HCT116 (cell line): Measurements from ENCODE around the gene FMN1. TPM values are rescaled to one million over a fixed set of nuclear protein-coding genes. Genes with fewer than 3 reads are reported as not detected.

Source experiments
- ATAC-seq: fragments of 200-7000 bp; cut with Tn5 transposase; 2 replicates; pipeline ENCODE4 v1.9.1; 2020; ENCODE audit warnings: mild to moderate bottlenecking, moderate library complexity
- BruUV-seq: library from RNA; stranded (reverse); fragments of 400-500 nt; replicated peaks from 2 replicates; lab custom pipeline; 2021; lab: Mats Ljungman, UMichigan
- CTCF ChIA-PET: fragments of 300-600 bp; sonication (Branson Sonifier 250); formaldehyde crosslinking; loops from one replicate; lab custom pipeline; 2021; ENCODE audit warnings: antibody characterized with exemption; lab: Charles Lee
- POLR2A ChIA-PET: fragments of 300-600, 350-600 bp; sonication (Branson Sonifier 250); formaldehyde crosslinking; loops from one replicate; lab custom pipeline; 2021; ENCODE audit warnings: antibody characterized with exemption; lab: Charles Lee
- RAD21 ChIA-PET, 2 experiments: fragments of 300-600 bp; sonication (Branson Sonifier 250); formaldehyde crosslinking; loops; one replicate each; lab custom pipeline; 2023; ENCODE audit warnings: low total read pairs in 2 of 2; ENCODE audit not compliant: uncharacterized antibody in 2 of 2, unreplicated experiment in 2 of 2, low non-redundant PET in 1 of 2; lab: Charles Lee
- DNase-seq: peaks from one replicate; pipeline ENCODE4 v3.0.0-alpha.2; 2010; ENCODE audit warnings: low read depth, low spot score
- H2AFZ ChIP-seq: fragments of 200-600 bp; shearing (Covaris generic), sonication (generic); 2 replicates; pipeline ENCODE4 v1.6.1; 2017; ENCODE audit warnings: low read depth, mixed run types, mixed read lengths, antibody characterized with exemption, low read length; ENCODE audit not compliant: poor library complexity, severe bottlenecking
- H3K27ac ChIP-seq: 2 replicates; pipeline ENCODE4 v1.5.1; 2012; ENCODE audit warnings: low read depth, low read length
- H3K27me3 ChIP-seq: fragments of 200-600 bp; sonication (generic); 2 replicates; pipeline ENCODE4 v1.6.1; 2016; ENCODE audit warnings: mixed run types, low read length, mixed read lengths; ENCODE audit not compliant: insufficient read depth
- H3K36me3 ChIP-seq, 2 experiments: fragments of 200-500 bp in 1 of 2; fragments of 200-600 bp in 1 of 2; sonication (Bioruptor generic) in 1 of 2; sonication (generic) in 1 of 2; 2 replicates each; pipeline versions ENCODE4 v1.5.1 to v1.6.1; 2014 to 2016; ENCODE audit warnings: low read length in 2 of 2, inconsistent platforms in 1 of 2, mixed read lengths in 1 of 2, mixed run types in 1 of 2; ENCODE audit not compliant: insufficient read depth in 2 of 2, control insufficient read depth in 1 of 2
- H3K4me1 ChIP-seq, 2 experiments: fragments of 200-600 bp in 1 of 2; sonication (generic) in 1 of 2; 2 replicates each; pipeline versions ENCODE4 v1.5.1 to v1.6.1; 2012 to 2017; ENCODE audit warnings: low read length in 2 of 2, inconsistent platforms in 1 of 2, mild to moderate bottlenecking in 1 of 2, mixed read lengths in 1 of 2, mixed run types in 1 of 2, moderate library complexity in 1 of 2; ENCODE audit not compliant: insufficient read depth in 2 of 2, control insufficient read depth in 1 of 2
- H3K4me2 ChIP-seq: fragments of 200-600 bp; sonication (generic); 2 replicates; pipeline ENCODE4 v1.6.1; 2017; ENCODE audit warnings: mixed run types, low read length, mixed read lengths
- H3K4me3 ChIP-seq, 2 experiments: fragments of 200-600 bp in 1 of 2; sonication (generic) in 1 of 2; replicated peaks in 1 of 2; 2 replicates each; pipeline ENCODE4 v1.5.1; 2011 to 2016; ENCODE audit warnings: low read length in 2 of 2, control low read depth in 1 of 2, low read depth in 1 of 2, mild to moderate bottlenecking in 1 of 2, mixed read lengths in 1 of 2, mixed run types in 1 of 2
- H3K79me2 ChIP-seq: fragments of 200-600 bp; sonication (generic); 2 replicates; pipeline ENCODE4 v1.6.1; 2017; ENCODE audit warnings: mild to moderate bottlenecking, mixed run types, low read length, moderate library complexity, mixed read lengths; ENCODE audit not compliant: insufficient read depth
- H3K9ac ChIP-seq: fragments of 200-600 bp; sonication (generic); 2 replicates; pipeline ENCODE4 v1.6.1; 2016; ENCODE audit warnings: low read length, mixed read lengths
- H3K9me2 ChIP-seq: fragments of 200-600 bp; sonication (generic), shearing (Covaris generic); 2 replicates; pipeline ENCODE4 v1.6.1; 2017; ENCODE audit warnings: mixed run types, mild to moderate bottlenecking, moderate library complexity; ENCODE audit not compliant: insufficient read depth
- H3K9me3 ChIP-seq, 2 experiments: fragments of 200-500 bp in 1 of 2; fragments of 200-600 bp in 1 of 2; sonication (Bioruptor generic) in 1 of 2; sonication (generic) in 1 of 2; 2 replicates each; pipeline ENCODE4 v1.6.1; 2014 to 2017; ENCODE audit warnings: low read length in 2 of 2, mixed read lengths in 2 of 2, inconsistent platforms in 1 of 2, low read depth in 1 of 2, mild to moderate bottlenecking in 1 of 2, mixed run types in 1 of 2, moderate library complexity in 1 of 2; ENCODE audit not compliant: control insufficient read depth in 1 of 2, insufficient read depth in 1 of 2
- H4K20me1 ChIP-seq: fragments of 200-600 bp; sonication (generic), shearing (Covaris generic); 2 replicates; pipeline ENCODE4 v1.6.1; 2017; ENCODE audit warnings: mixed run types, mild to moderate bottlenecking, moderate library complexity; ENCODE audit not compliant: insufficient read depth
- CBX3 ChIP-seq: IDR thresholded peaks from 2 replicates; pipeline ENCODE4 v1.6.1; 2012; ENCODE audit warnings: low read depth
- CEBPB ChIP-seq: IDR thresholded peaks from 2 replicates; pipeline ENCODE4 v1.6.1; 2012; ENCODE audit warnings: low read depth
- EGR1 ChIP-seq: IDR thresholded peaks from 2 replicates; pipeline ENCODE4 v1.6.1; 2012; ENCODE audit warnings: low read depth
- EZH2 ChIP-seq: fragments of 200-600 bp; sonication (generic); IDR thresholded peaks from 2 replicates; pipeline ENCODE4 v1.6.1; 2017; ENCODE audit warnings: antibody characterized with exemption, mixed run types
- SIN3A ChIP-seq: IDR thresholded peaks from 2 replicates; pipeline ENCODE4 v1.6.1; 2012; ENCODE audit warnings: low read depth
- SP1 ChIP-seq: IDR thresholded peaks from 2 replicates; pipeline ENCODE4 v1.6.1; 2012; ENCODE audit warnings: low read depth
- SRF ChIP-seq: IDR thresholded peaks from 2 replicates; pipeline ENCODE4 v1.6.1; 2012; ENCODE audit warnings: low read depth
- TCF7L2 ChIP-seq: IDR thresholded peaks from 2 replicates; pipeline ENCODE4 v1.7.0; 2011; ENCODE audit warnings: borderline replicate concordance, inconsistent platforms; ENCODE audit not compliant: insufficient read depth, insufficient read length; ENCODE audit errors: extremely low read depth
- YY1 ChIP-seq: IDR thresholded peaks from 2 replicates; pipeline ENCODE4 v1.6.1; 2011; ENCODE audit warnings: low read length, low read depth, moderate library complexity, mild to moderate bottlenecking; ENCODE audit not compliant: insufficient replicate concordance; ENCODE audit errors: extremely low read depth
- ZFX ChIP-seq: fragments of 450-650 bp; IDR thresholded peaks from 2 replicates; pipeline ENCODE4 v1.6.1; 2017
- ZNF274 ChIP-seq: fragments of 200-500 bp; sonication (Bioruptor generic); IDR thresholded peaks from 2 replicates; pipeline ENCODE4 v1.6.1; 2014; ENCODE audit warnings: mild to moderate bottlenecking, low read depth, low read length, inconsistent platforms
- intact Hi-C: fragments of 100-400 bp; cut with micrococcal nuclease; formaldehyde crosslinking; loops from 2 replicates; pipeline ENCODE4 v1.10.0; 2022
- total RNA-seq: library from RNA; stranded (reverse); gene quantifications from one replicate; pipeline ENCODE4 v1.2.1, GENCODE V29; 2021; ENCODE audit not compliant: unreplicated experiment
- TF ChIP-seq, protein P1 (sequence below): IDR thresholded peaks from 2 replicates; pipeline ENCODE4 v1.6.1; 2012

FMN1 gene
- total RNA-seq, 1 experiment from 2014 or later: 0.39 TPM

DNA sequence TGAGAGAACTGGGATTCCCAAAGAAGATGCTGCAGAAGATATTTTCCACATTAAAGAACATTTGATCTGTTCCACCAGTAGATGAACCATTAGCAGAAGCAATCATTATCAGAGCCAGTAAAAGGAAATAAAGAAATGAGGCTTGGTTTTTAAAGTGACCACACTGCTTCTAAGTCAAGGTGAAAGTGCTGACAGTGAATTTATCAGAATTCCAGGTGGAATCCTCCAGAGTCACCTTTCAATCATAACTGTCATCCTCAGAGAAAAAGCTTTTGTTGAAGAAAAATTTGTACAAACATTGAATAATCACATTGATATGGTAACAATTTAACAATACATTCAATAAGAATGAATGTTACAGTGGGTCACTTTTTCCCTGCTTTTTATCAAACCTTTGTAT is 376.9 kb downstream of the FMN1 start:
- Histone ChIP-seq H2AFZ (no peak overlapping the region), H3K9ac (no peak overlapping the region), H3K36me3 (no peaks in the 10 kb centered on the region), H3K9me2 (no peaks in the 10 kb centered on the region), H3K4me2 (no peak overlapping the region), H4K20me1 (no peaks in the 10 kb centered on the region), H3K79me2 (no peaks in the 10 kb centered on the region), H3K27ac (no peak overlapping the region), H3K4me1 (no peaks in the 10 kb centered on the region), H3K27me3 (no peaks in the 10 kb centered on the region), H3K9me3 (no peaks in the 10 kb centered on the region), H3K4me3 (no peak overlapping the region)
- CTCF ChIA-PET: no interaction called here
- intact Hi-C loops: no loop called here
- ATAC-seq (no peak), DNase-seq (no peak)
- POLR2A ChIA-PET: no interaction called here
- no TSS peak for BruUV-seq
- RAD21 ChIA-PET: no interaction called here
- TF ChIP-seq ZNF274 (no peak), SIN3A (no peak), CEBPB (no peak), SRF (no peak), TCF7L2 (no peak), EZH2 (no peak), SP1 (no peak)

DNA sequence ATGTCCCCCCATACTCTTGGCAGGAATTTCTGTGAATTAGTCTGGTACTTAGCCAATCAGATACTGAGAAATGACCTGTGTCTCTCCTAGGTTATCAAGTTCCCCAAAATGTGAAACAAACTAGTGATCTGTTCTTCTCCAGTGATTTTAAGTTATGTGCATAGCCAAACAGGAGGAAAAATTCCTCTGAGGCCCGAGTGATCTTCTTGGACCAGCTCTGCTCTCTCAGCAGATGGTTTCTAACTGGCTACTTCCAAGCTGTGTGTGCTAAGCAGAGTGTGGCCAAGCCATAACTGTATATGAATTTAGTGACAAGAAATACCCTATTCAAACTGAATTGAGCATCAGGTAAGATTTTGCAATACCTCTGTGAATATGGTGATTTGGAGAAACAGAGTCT is 387.2 kb downstream of the FMN1 start:
- Histone ChIP-seq H3K9ac (no peak overlapping the region), H4K20me1 (no peaks in the 10 kb centered on the region), H3K4me3 (no peak overlapping the region), H3K27ac (no peak overlapping the region), H3K9me2 (no peaks in the 10 kb centered on the region), H3K79me2 (no peaks in the 10 kb centered on the region), H3K36me3 (no peaks in the 10 kb centered on the region), H3K27me3 (no peaks in the 10 kb centered on the region), H3K9me3 (no peaks in the 10 kb centered on the region), H3K4me2 (no peak overlapping the region), H2AFZ (no peak overlapping the region), H3K4me1 (no peaks in the 10 kb centered on the region)
- ChIA-PET RAD21 (no interaction called here), POLR2A (no interaction called here), CTCF (no interaction called here)
- DNase-seq (no peak), ATAC-seq (no peak)
- intact Hi-C loops: no loop called here
- TF ChIP-seq EGR1 (no peak), SP1 (no peak), ZFX (no peak), TCF7L2 (no peak), YY1 (no peak), CBX3 (no peak)
- TF ChIP-seq, protein P1, sequence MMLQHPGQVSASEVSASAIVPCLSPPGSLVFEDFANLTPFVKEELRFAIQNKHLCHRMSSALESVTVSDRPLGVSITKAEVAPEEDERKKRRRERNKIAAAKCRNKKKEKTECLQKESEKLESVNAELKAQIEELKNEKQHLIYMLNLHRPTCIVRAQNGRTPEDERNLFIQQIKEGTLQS: no peak
- no TSS peak for BruUV-seq
